Ovary (tissue), 9 donors: ENCODE measurements around the gene EPB41L2. TPM values are rescaled to one million over a fixed set of nuclear protein-coding genes. Genes with fewer than 3 reads are reported as not detected.

ENCODE experiments used
- DNase-seq, 5 donors: peaks; one replicate each; pipeline ENCODE4 v3.0.0-alpha.2; 2019 to 2020
- H3K27ac ChIP-seq, 2 donors: fragments of 200-600 bp; one replicate each; pipeline versions ENCODE4 v1.5.1 to v1.8.0; 2019 to 2022
- H3K27me3 ChIP-seq: fragments of 200-600 bp; one replicate; pipeline ENCODE4 v1.8.0; 2022
- H3K36me3 ChIP-seq: fragments of 200-600 bp; sonication (generic); one replicate; pipeline ENCODE4 v1.5.1; 2019
- H3K4me1 ChIP-seq: one replicate; pipeline ENCODE4 v1.8.1; 2013; ENCODE audit warnings: mild to moderate bottlenecking, moderate library complexity; ENCODE audit not compliant: insufficient read depth
- H3K4me3 ChIP-seq: fragments of 200-600 bp; sonication (generic); one replicate; pipeline ENCODE4 v1.5.1; 2017
- H3K9me3 ChIP-seq, 2 donors: fragments of 200-600 bp in 1 of 2; sonication (generic) in 1 of 2; one replicate each; pipeline versions ENCODE4 v1.5.1 to v1.8.1; 2013 to 2019; ENCODE audit warnings: mild to moderate bottlenecking in 1 of 2, moderate library complexity in 1 of 2
- CTCF ChIP-seq, 3 donors: fragments of 450-650 bp in 2 of 3; fragments of 200-600 bp in 1 of 3; IDR thresholded peaks; one replicate each; pipeline versions ENCODE4 v1.5.1 to v1.8.0; 2016 to 2022; ENCODE audit warnings: antibody characterized with exemption in 3 of 3, mild to moderate bottlenecking in 1 of 3
- EP300 ChIP-seq: sonication (generic); formaldehyde crosslinking; IDR thresholded peaks from one replicate; pipeline ENCODE4 v1.6.1; 2017; ENCODE audit warnings: antibody characterized with exemption
- POLR2A ChIP-seq: fragments of 450-650 bp; IDR thresholded peaks from one replicate; pipeline ENCODE4 v1.6.1; 2017; ENCODE audit warnings: antibody characterized with exemption, mild to moderate bottlenecking, moderate library complexity
- WGBS, 3 donors: extraction: QIAGEN DNeasy Blood & Tissue Kit in 1 of 3; methylation state at CpG; one replicate each; pipeline versions ENCODE4 v1.1.5 to v1.1.7; 2013 to 2017; 5-methylcytosine and 5-hydroxymethylcytosine counted together
- intact Hi-C, 4 donors: fragments of 100-400 bp; cut with DNase I; formaldehyde crosslinking; loops; one replicate each; pipeline versions ENCODE4 v1.11.0 to v1.15.1; 2022 to 2023
- polyA plus RNA-seq, 2 donors: library from polyadenylated mRNA; stranded (reverse); fragments of 200-250 nt in 1 of 2; fragments of 350-450 nt in 1 of 2; fragmentation: Illumina TruSeq in 1 of 2; extraction: RNeasy Lipid Tissue Mini Kit (QIAGEN cat#74804) in 1 of 2; gene quantifications; one replicate each; pipeline ENCODE4 v1.2.3, GENCODE V29; 2013 to 2014
- total RNA-seq, 7 donors: library from RNA; depleted of rRNA in 2 of 7; stranded (reverse); fragments of >200 nt in 2 of 7; fragmentation: NEBNext Ultra II Directional in 3 of 7; extraction: Animal tissue kit (Norgen Biotek cat#: 25700) in 3 of 7; gene quantifications; one replicate each; pipeline versions ENCODE4 v1.1.0 to v1.2.4, GENCODE V29; 2016 to 2023
- donor health status: DM: no; HTN: no; CAD: no; lungs with moderate emphysema.
- donor health status: DM: no; HTN: no; CAD: no.
- donor health status: Bipolar disorder and iron deficiency.
- donor health status: DM: yes; HTN: yes; CAD: no.
- donor health status: DM: no; HTN: no; CAD: no.
- donor health status: DM: yes; HTN: yes; CAD: no.

The EPB41L2 gene
- total and polyA plus RNA-seq, 9 donors: 49.8 to 294 (median 204) TPM

- TF ChIP-seq EP300: no peak
- no peak for TF ChIP-seq POLR2A
- no peak for TF ChIP-seq CTCF (IDR thresholded peaks at IDR 0.05)
- H3K9me3 ChIP-seq: no peaks in the 10 kb centered on the region
- H3K4me3 ChIP-seq: no peak overlapping the region
- H3K27me3 ChIP-seq: no peaks in the 10 kb centered on the region
- H3K4me1 ChIP-seq: peaks cover 3% of the 10 kb centered on the region
- intact Hi-C loops: no loop called here
- 72 to 95% (median 79%) methylated on average over 4 of the region's 4 CpGs for WGBS, 3 donors
- H3K36me3 ChIP-seq: no peaks in the 10 kb centered on the region
- H3K27ac ChIP-seq: no peak overlapping the region
- DNase-seq: no peak
Observed at GRCh38 chr6:131043902-131044447, 19.1 kb downstream of the EPB41L2 start.

GRCh38 chr6:131042664-131043063 is 20.4 kb downstream of the EPB41L2 start:
- intact Hi-C loops: no loop called here
- H3K4me1 ChIP-seq: peaks cover 3% of the 10 kb centered on the region
- 12 to 16% (median 15%) methylated on average over 2 of the region's 2 CpGs for WGBS, 3 donors

GRCh38 chr6:131041814-131042213 is 21.2 kb downstream of the EPB41L2 start:
- no peak for TF ChIP-seq EP300
- no peak for TF ChIP-seq POLR2A
- TF ChIP-seq CTCF (IDR thresholded peaks at IDR 0.05): no peak
- no peak for DNase-seq
- intact Hi-C loops: no loop called here
- Histone ChIP-seq H3K9me3 (no peaks in the 10 kb centered on the region), H3K4me1 (peaks cover 3% of the 10 kb centered on the region), H3K27me3 (no peaks in the 10 kb centered on the region), H3K4me3 (no peak overlapping the region), H3K27ac (peak overlapping the region in 1 of 2 donors; percentile 41), H3K36me3 (no peaks in the 10 kb centered on the region)
- 66 to 84% (median 70%) methylated on average over 2 of the region's 2 CpGs for WGBS, 3 donors

More at GRCh38 chr6:131042664-131043063, 20.4 kb downstream of the EPB41L2 start:
- no peak for DNase-seq
- no peaks in the 10 kb centered on the region for H3K36me3 ChIP-seq
- H3K27ac ChIP-seq: peak overlapping the region in 1 of 2 donors; percentile 41
- TF ChIP-seq EP300 (no peak), POLR2A (no peak), CTCF (IDR thresholded peaks at IDR 0.05) (no peak)
- no peaks in the 10 kb centered on the region for H3K27me3 ChIP-seq
- no peak overlapping the region for H3K4me3 ChIP-seq
- H3K9me3 ChIP-seq: no peaks in the 10 kb centered on the region

GRCh38 chr6:131040866-131041265 is 22.2 kb downstream of the EPB41L2 start:
- no peak for TF ChIP-seq CTCF (IDR thresholded peaks at IDR 0.05)
- no peak for TF ChIP-seq POLR2A
- TF ChIP-seq EP300: no peak
- Histone ChIP-seq H3K27ac (peak overlapping the region in 1 of 2 donors; percentile 21), H3K36me3 (no peaks in the 10 kb centered on the region), H3K27me3 (no peaks in the 10 kb centered on the region), H3K4me3 (no peak overlapping the region), H3K9me3 (no peaks in the 10 kb centered on the region), H3K4me1 (peaks cover 3% of the 10 kb centered on the region)
- no peak for DNase-seq
- 77 to 82% (median 81%) methylated on average over 4 of the region's 4 CpGs for WGBS, 3 donors
- intact Hi-C loops: no loop called here
